Adrenal gland (tissue), 12 donors: ENCODE measurements around the gene MAGI2. TPM values are rescaled to one million over a fixed set of nuclear protein-coding genes. Genes with fewer than 3 reads are reported as not detected.

Experiments used
- DNase-seq, 7 donors: peaks; one replicate each; pipeline ENCODE4 v3.0.0-alpha.2; 2019 to 2020
- H3K27ac ChIP-seq, 5 donors: fragments of 200-600 bp; sonication (generic) in 4 of 5; 1 replicate in 3 of 5; 2 replicates in 2 of 5; pipeline versions ENCODE4 v1.5.1 to v1.8.0; 2016 to 2020; ENCODE audit warnings: mild to moderate bottlenecking in 1 of 5
- H3K27me3 ChIP-seq: fragments of 200-600 bp; 2 replicates; pipeline ENCODE4 v1.8.0; 2021
- H3K36me3 ChIP-seq, 2 donors: fragments of 200-600 bp; replicated peaks in 1 of 2; 1 replicate in 1 of 2; 2 replicates in 1 of 2; pipeline versions ENCODE4 v1.5.1 to v1.8.0; 2018 to 2022
- H3K4me1 ChIP-seq, 2 donors: fragments of 200-600 bp; replicated peaks in 1 of 2; 1 replicate in 1 of 2; 2 replicates in 1 of 2; pipeline versions ENCODE4 v1.5.1 to v1.8.0; 2018 to 2021
- H3K4me3 ChIP-seq, 4 donors: fragments of 200-600 bp; sonication (generic) in 3 of 4; one replicate each; pipeline ENCODE4 v1.5.1; 2016 to 2018
- H3K9me3 ChIP-seq, 3 donors: fragments of 200-600 bp; sonication (generic) in 1 of 3; replicated peaks in 1 of 3; 1 replicate in 2 of 3; 2 replicates in 1 of 3; pipeline versions ENCODE4 v1.5.1 to v1.8.0; 2016 to 2021
- CTCF ChIP-seq, 6 experiments: fragments of 450-650 bp in 4 of 6; fragments of 200-600 bp in 2 of 6; sonication (generic) in 1 of 6; IDR thresholded peaks; 1 replicate in 5 of 6; 2 replicates in 1 of 6; pipeline versions ENCODE4 v1.5.1 to v1.8.0; 2016 to 2021; ENCODE audit warnings: antibody characterized with exemption in 6 of 6, mild to moderate bottlenecking in 2 of 6, moderate library complexity in 1 of 6
- POLR2A ChIP-seq, 2 donors: fragments of 450-650 bp; IDR thresholded peaks; one replicate each; pipeline ENCODE4 v1.6.1; 2017; ENCODE audit warnings: antibody characterized with exemption in 2 of 2, mild to moderate bottlenecking in 2 of 2, moderate library complexity in 1 of 2
- WGBS, 4 donors: extraction: QIAGEN DNeasy Blood & Tissue Kit in 2 of 4; methylation state at CpG; one replicate each; pipeline versions ENCODE4 v1.1.5 to v1.1.7; 2013 to 2017; 5-methylcytosine and 5-hydroxymethylcytosine counted together
- intact Hi-C, 2 donors: fragments of 100-400 bp; cut with DNase I; formaldehyde crosslinking; loops; one replicate each; pipeline versions ENCODE4 v1.14.1 to v1.15.0; 2022 to 2023
- polyA plus RNA-seq, 3 donors: library from polyadenylated mRNA; stranded (reverse); fragments of 200-250 nt in 2 of 3; fragments of 350-450 nt in 1 of 3; fragmentation: Illumina TruSeq in 1 of 3; extraction: RNeasy Lipid Tissue Mini Kit (QIAGEN cat#74804) in 1 of 3; gene quantifications; one replicate each; pipeline ENCODE4 v1.2.3, GENCODE V29; 2013 to 2014
- total RNA-seq, 9 donors: library from RNA; depleted of rRNA in 4 of 9; stranded (reverse); fragments of >200 nt in 4 of 9; fragments of 120-200 nt in 1 of 9; fragmentation: NEBNext Ultra II Directional in 1 of 9; extraction: Animal tissue kit (Norgen Biotek cat#: 25700) in 1 of 9; gene quantifications; one replicate each; pipeline versions ENCODE4 v1.1.0 to v1.2.4, GENCODE V29; 2013 to 2023
- donor health status: healthy with polysubstance abuse.
- donor health status: Bipolar disorder and iron deficiency.
- donor health status: DM: yes; HTN: yes; CAD: no.
- donor health status: DM: no; HTN: no; CAD: no.
- donor health status: DM: no; HTN: no; CAD: no.
- donor health status: DM: yes; HTN: yes; CAD: no.

Gene MAGI2
- total and polyA plus RNA-seq, 12 donors = 3.2 to 37.1 (median 17.1) TPM

GRCh38 chr7:79464051-79464450, 10.6 kb upstream of the MAGI2 start:
- no peak overlapping the region for H3K4me3 ChIP-seq
- no peak for DNase-seq
- intact Hi-C loops = no loop called here
- H3K9me3 ChIP-seq = no peaks in the 10 kb centered on the region
- H3K36me3 ChIP-seq = no peaks in the 10 kb centered on the region
- H3K27ac ChIP-seq = no peak overlapping the region
- WGBS, 4 donors = 84 to 93% (median 90%) methylated on average over 3 of the region's 3 CpGs
- H3K27me3 ChIP-seq = no peaks in the 10 kb centered on the region
- peaks cover 0 to 17% of the 10 kb centered on the region in 2 donors for H3K4me1 ChIP-seq
- TF ChIP-seq POLR2A (IDR thresholded peaks at IDR 0.05) = no peak
- TF ChIP-seq CTCF (IDR thresholded peaks at IDR 0.05) = no peak

- Histone ChIP-seq H3K27ac (no peak overlapping the region), H3K4me3 (no peak overlapping the region), H3K36me3 (no peaks in the 10 kb centered on the region), H3K27me3 (no peaks in the 10 kb centered on the region), H3K9me3 (no peaks in the 10 kb centered on the region), H3K4me1 (peaks cover 0 to 17% of the 10 kb centered on the region in 2 donors)
- 93 to 97% (median 94%) methylated on average over 2 of the region's 2 CpGs for WGBS, 4 donors
- intact Hi-C loops = no loop called here
- no peak for TF ChIP-seq CTCF (IDR thresholded peaks at IDR 0.05)
- TF ChIP-seq POLR2A (IDR thresholded peaks at IDR 0.05) = no peak
- DNase-seq = no peak
These were observed 8.9 kb upstream of the MAGI2 start for GRCh38 chr7:79462390-79462789.

- Histone ChIP-seq H3K4me1 (peaks cover 0 to 17% of the 10 kb centered on the region in 2 donors), H3K36me3 (no peaks in the 10 kb centered on the region), H3K9me3 (no peaks in the 10 kb centered on the region), H3K27ac (no peak overlapping the region), H3K4me3 (no peak overlapping the region), H3K27me3 (no peaks in the 10 kb centered on the region)
- no peak for DNase-seq
- TF ChIP-seq CTCF (IDR thresholded peaks at IDR 0.05) (no peak), POLR2A (IDR thresholded peaks at IDR 0.05) (no peak)
- WGBS, 4 donors = 52 to 68% (median 59%) methylated on average over 1 of the region's 1 CpG
- intact Hi-C loops = no loop called here
These were observed 8.2 kb upstream of the MAGI2 start for GRCh38 chr7:79461660-79462059.

- WGBS, 4 donors = 78 to 87% (median 79%) methylated on average over 3 of the region's 3 CpGs
- no peak for TF ChIP-seq CTCF (IDR thresholded peaks at IDR 0.05)
- no peak for TF ChIP-seq POLR2A (IDR thresholded peaks at IDR 0.05)
- H3K36me3 ChIP-seq = no peaks in the 10 kb centered on the region
- H3K4me1 ChIP-seq = peaks cover 16 to 32% of the 10 kb centered on the region in 2 donors
- no peak overlapping the region for H3K27ac ChIP-seq
- no peaks in the 10 kb centered on the region for H3K9me3 ChIP-seq
- DNase-seq = no peak
- no peak overlapping the region for H3K4me3 ChIP-seq
- H3K27me3 ChIP-seq = no peaks in the 10 kb centered on the region
- intact Hi-C loops = loop anchor here in 1 of 2 donors (5.0 kb wide), 1 partner anchor 157 kb away; no protein-coding TSS in a partner anchor
These were observed 5.9 kb upstream of the MAGI2 start for GRCh38 chr7:79459381-79459780.
